HCT116 (cell line): Measurements from ENCODE around the gene ETS2. TPM values are rescaled to one million over a fixed set of nuclear protein-coding genes. Genes with fewer than 3 reads are reported as not detected.

Experiments used
- ATAC-seq: fragments of 200-7000 bp; cut with Tn5 transposase; 2 replicates; pipeline ENCODE4 v1.9.1; 2020; ENCODE audit warnings: mild to moderate bottlenecking, moderate library complexity
- BruUV-seq: library from RNA; stranded (reverse); fragments of 400-500 nt; replicated peaks from 2 replicates; lab custom pipeline; 2021; lab: Mats Ljungman, UMichigan
- CTCF ChIA-PET: fragments of 300-600 bp; sonication (Branson Sonifier 250); formaldehyde crosslinking; loops from one replicate; lab custom pipeline; 2021; ENCODE audit warnings: antibody characterized with exemption; lab: Charles Lee
- POLR2A ChIA-PET: fragments of 300-600, 350-600 bp; sonication (Branson Sonifier 250); formaldehyde crosslinking; loops from one replicate; lab custom pipeline; 2021; ENCODE audit warnings: antibody characterized with exemption; lab: Charles Lee
- RAD21 ChIA-PET, 2 experiments: fragments of 300-600 bp; sonication (Branson Sonifier 250); formaldehyde crosslinking; loops; one replicate each; lab custom pipeline; 2023; ENCODE audit warnings: low total read pairs in 2 of 2; ENCODE audit not compliant: uncharacterized antibody in 2 of 2, unreplicated experiment in 2 of 2, low non-redundant PET in 1 of 2; lab: Charles Lee
- DNase-seq: peaks from one replicate; pipeline ENCODE4 v3.0.0-alpha.2; 2010; ENCODE audit warnings: low read depth, low spot score
- H2AFZ ChIP-seq: fragments of 200-600 bp; shearing (Covaris generic), sonication (generic); 2 replicates; pipeline ENCODE4 v1.6.1; 2017; ENCODE audit warnings: low read depth, mixed run types, mixed read lengths, antibody characterized with exemption, low read length; ENCODE audit not compliant: poor library complexity, severe bottlenecking
- H3K27ac ChIP-seq: 2 replicates; pipeline ENCODE4 v1.5.1; 2012; ENCODE audit warnings: low read depth, low read length
- H3K27me3 ChIP-seq: fragments of 200-600 bp; sonication (generic); 2 replicates; pipeline ENCODE4 v1.6.1; 2016; ENCODE audit warnings: mixed run types, low read length, mixed read lengths; ENCODE audit not compliant: insufficient read depth
- H3K36me3 ChIP-seq, 2 experiments: fragments of 200-500 bp in 1 of 2; fragments of 200-600 bp in 1 of 2; sonication (Bioruptor generic) in 1 of 2; sonication (generic) in 1 of 2; 2 replicates each; pipeline versions ENCODE4 v1.5.1 to v1.6.1; 2014 to 2016; ENCODE audit warnings: low read length in 2 of 2, inconsistent platforms in 1 of 2, mixed read lengths in 1 of 2, mixed run types in 1 of 2; ENCODE audit not compliant: insufficient read depth in 2 of 2, control insufficient read depth in 1 of 2
- H3K4me1 ChIP-seq, 2 experiments: fragments of 200-600 bp in 1 of 2; sonication (generic) in 1 of 2; 2 replicates each; pipeline versions ENCODE4 v1.5.1 to v1.6.1; 2012 to 2017; ENCODE audit warnings: low read length in 2 of 2, inconsistent platforms in 1 of 2, mild to moderate bottlenecking in 1 of 2, mixed read lengths in 1 of 2, mixed run types in 1 of 2, moderate library complexity in 1 of 2; ENCODE audit not compliant: insufficient read depth in 2 of 2, control insufficient read depth in 1 of 2
- H3K4me2 ChIP-seq: fragments of 200-600 bp; sonication (generic); 2 replicates; pipeline ENCODE4 v1.6.1; 2017; ENCODE audit warnings: mixed run types, low read length, mixed read lengths
- H3K4me3 ChIP-seq, 2 experiments: fragments of 200-600 bp in 1 of 2; sonication (generic) in 1 of 2; replicated peaks in 1 of 2; 2 replicates each; pipeline ENCODE4 v1.5.1; 2011 to 2016; ENCODE audit warnings: low read length in 2 of 2, control low read depth in 1 of 2, low read depth in 1 of 2, mild to moderate bottlenecking in 1 of 2, mixed read lengths in 1 of 2, mixed run types in 1 of 2
- H3K79me2 ChIP-seq: fragments of 200-600 bp; sonication (generic); 2 replicates; pipeline ENCODE4 v1.6.1; 2017; ENCODE audit warnings: mild to moderate bottlenecking, mixed run types, low read length, moderate library complexity, mixed read lengths; ENCODE audit not compliant: insufficient read depth
- H3K9ac ChIP-seq: fragments of 200-600 bp; sonication (generic); 2 replicates; pipeline ENCODE4 v1.6.1; 2016; ENCODE audit warnings: low read length, mixed read lengths
- H3K9me2 ChIP-seq: fragments of 200-600 bp; sonication (generic), shearing (Covaris generic); 2 replicates; pipeline ENCODE4 v1.6.1; 2017; ENCODE audit warnings: mixed run types, mild to moderate bottlenecking, moderate library complexity; ENCODE audit not compliant: insufficient read depth
- H3K9me3 ChIP-seq, 2 experiments: fragments of 200-500 bp in 1 of 2; fragments of 200-600 bp in 1 of 2; sonication (Bioruptor generic) in 1 of 2; sonication (generic) in 1 of 2; 2 replicates each; pipeline ENCODE4 v1.6.1; 2014 to 2017; ENCODE audit warnings: low read length in 2 of 2, mixed read lengths in 2 of 2, inconsistent platforms in 1 of 2, low read depth in 1 of 2, mild to moderate bottlenecking in 1 of 2, mixed run types in 1 of 2, moderate library complexity in 1 of 2; ENCODE audit not compliant: control insufficient read depth in 1 of 2, insufficient read depth in 1 of 2
- H4K20me1 ChIP-seq: fragments of 200-600 bp; sonication (generic), shearing (Covaris generic); 2 replicates; pipeline ENCODE4 v1.6.1; 2017; ENCODE audit warnings: mixed run types, mild to moderate bottlenecking, moderate library complexity; ENCODE audit not compliant: insufficient read depth
- EGR1 ChIP-seq: IDR thresholded peaks from 2 replicates; pipeline ENCODE4 v1.6.1; 2012; ENCODE audit warnings: low read depth
- EZH2 ChIP-seq: fragments of 200-600 bp; sonication (generic); IDR thresholded peaks from 2 replicates; pipeline ENCODE4 v1.6.1; 2017; ENCODE audit warnings: antibody characterized with exemption, mixed run types
- FOSL1 ChIP-seq: IDR thresholded peaks from 2 replicates; pipeline ENCODE4 v1.6.1; 2012; ENCODE audit warnings: low read depth
- MAX ChIP-seq: IDR thresholded peaks from 2 replicates; pipeline ENCODE4 v1.6.1; 2012
- RAD21 ChIP-seq: IDR thresholded peaks from 2 replicates; pipeline ENCODE4 v1.6.1; 2012; ENCODE audit warnings: low read depth, mild to moderate bottlenecking
- REST ChIP-seq: IDR thresholded peaks from 2 replicates; pipeline ENCODE4 v1.6.1; 2012; ENCODE audit warnings: low read depth
- SIN3A ChIP-seq: IDR thresholded peaks from 2 replicates; pipeline ENCODE4 v1.6.1; 2012; ENCODE audit warnings: low read depth
- SP1 ChIP-seq: IDR thresholded peaks from 2 replicates; pipeline ENCODE4 v1.6.1; 2012; ENCODE audit warnings: low read depth
- ZBTB33 ChIP-seq: IDR thresholded peaks from 2 replicates; pipeline ENCODE4 v1.6.1; 2011; ENCODE audit warnings: mild to moderate bottlenecking, low read length, moderate library complexity; ENCODE audit not compliant: insufficient replicate concordance; ENCODE audit errors: extremely low read depth
- intact Hi-C: fragments of 100-400 bp; cut with micrococcal nuclease; formaldehyde crosslinking; loops from 2 replicates; pipeline ENCODE4 v1.10.0; 2022
- total RNA-seq: library from RNA; stranded (reverse); gene quantifications from one replicate; pipeline ENCODE4 v1.2.1, GENCODE V29; 2021; ENCODE audit not compliant: unreplicated experiment

The ETS2 gene
- total RNA-seq, 1 experiment from 2014 or later, result 32.9 TPM

GRCh38 chr21:38821959-38822682 lies 16.4 kb downstream of the ETS2 start:
- intact Hi-C loops, result no loop called here
- no TSS peak for BruUV-seq
- no peak overlapping the region for H3K4me2 ChIP-seq
- CTCF ChIA-PET, result no interaction called here
- no peak overlapping the region for H3K9ac ChIP-seq
- RAD21 ChIA-PET, result no interaction called here
- H3K79me2 ChIP-seq, result peaks cover 11% of the 10 kb centered on the region; the same call in 1 of the 2 replicates
- no peaks in the 10 kb centered on the region for H3K9me2 ChIP-seq
- POLR2A ChIA-PET, result no interaction called here
- no peak for TF ChIP-seq EGR1
- H3K27me3 ChIP-seq, result no peaks in the 10 kb centered on the region
- DNase-seq, result no peak
- ATAC-seq, result no peak
- H3K36me3 ChIP-seq, result peaks cover 63 to 67% of the 10 kb centered on the region in 2 experiments
- H3K4me1 ChIP-seq, result peaks cover 7 to 35% of the 10 kb centered on the region in 2 experiments
- no peak overlapping the region for H2AFZ ChIP-seq
- H3K4me3 ChIP-seq, result no peak overlapping the region
- H4K20me1 ChIP-seq, result no peaks in the 10 kb centered on the region
- no peaks in the 10 kb centered on the region for H3K9me3 ChIP-seq
- no peak overlapping the region for H3K27ac ChIP-seq

GRCh38 chr21:38822778-38823238 lies 17.1 kb downstream of the ETS2 start:
- no peak overlapping the region for H2AFZ ChIP-seq
- no peaks in the 10 kb centered on the region for H3K9me3 ChIP-seq
- ATAC-seq (no peak), DNase-seq (no peak)
- H3K4me2 ChIP-seq, result no peak overlapping the region
- RAD21 ChIA-PET, result no interaction called here
- no peak overlapping the region for H3K9ac ChIP-seq
- H3K4me3 ChIP-seq, result no peak overlapping the region
- peaks cover 56 to 60% of the 10 kb centered on the region in 2 experiments for H3K36me3 ChIP-seq
- BruUV-seq, result no TSS peak
- intact Hi-C loops, result no loop called here
- no peaks in the 10 kb centered on the region for H3K9me2 ChIP-seq
- peaks cover 7 to 28% of the 10 kb centered on the region in 2 experiments for H3K4me1 ChIP-seq
- no peaks in the 10 kb centered on the region for H3K27me3 ChIP-seq
- POLR2A ChIA-PET, result no interaction called here
- CTCF ChIA-PET, result no interaction called here
- TF ChIP-seq RAD21 (no peak), EZH2 (no peak), ZBTB33 (no peak), SIN3A (no peak), EGR1 (no peak), SP1 (no peak), FOSL1 (no peak), MAX (no peak), REST (no peak)
- H3K79me2 ChIP-seq, result peaks cover 11% of the 10 kb centered on the region; the same call in 1 of the 2 replicates
- no peaks in the 10 kb centered on the region for H4K20me1 ChIP-seq
- no peak overlapping the region; the same call in 1 of the 2 replicates for H3K27ac ChIP-seq
